Loucy (cell line): ENCODE data around the gene VPS16.

ENCODE experiments used
- EZH2phosphoT487 ChIP-seq: fragments of 200-600 bp; IDR thresholded peaks from 2 replicates; pipeline ENCODE4 v1.6.1; 2018; ENCODE audit warnings: antibody characterized with exemption, mild to moderate bottlenecking, moderate library complexity, borderline replicate concordance
- TF ChIP-seq, protein P1 (sequence below): fragments of 200-600 bp; sonication (generic); conservative IDR thresholded peaks from 2 replicates; pipeline ENCODE4 v1.5.1; 2014; ENCODE audit warnings: mild to moderate bottlenecking, antibody characterized with exemption, low read length

DNA sequence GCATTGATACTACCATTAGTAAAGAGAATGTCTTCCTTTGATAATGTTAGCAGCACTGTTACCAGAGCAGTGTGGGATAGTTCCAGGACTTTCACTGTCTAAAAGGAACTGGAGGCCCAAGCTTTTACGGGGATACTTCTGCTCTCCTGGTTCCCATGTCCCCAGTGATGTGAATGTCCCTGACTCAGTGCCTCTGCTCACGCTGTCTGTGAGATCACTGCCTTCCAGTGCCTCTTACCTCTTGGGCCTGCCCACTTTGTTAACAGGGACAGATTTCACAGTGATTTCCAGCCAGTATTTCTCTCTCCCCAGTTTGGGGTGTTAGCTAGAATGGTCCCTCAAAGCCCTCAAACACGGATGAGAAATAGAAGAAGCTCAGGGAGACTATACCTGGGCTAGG is 47.2 kb downstream of the VPS16 start:
- TF ChIP-seq, protein P1, sequence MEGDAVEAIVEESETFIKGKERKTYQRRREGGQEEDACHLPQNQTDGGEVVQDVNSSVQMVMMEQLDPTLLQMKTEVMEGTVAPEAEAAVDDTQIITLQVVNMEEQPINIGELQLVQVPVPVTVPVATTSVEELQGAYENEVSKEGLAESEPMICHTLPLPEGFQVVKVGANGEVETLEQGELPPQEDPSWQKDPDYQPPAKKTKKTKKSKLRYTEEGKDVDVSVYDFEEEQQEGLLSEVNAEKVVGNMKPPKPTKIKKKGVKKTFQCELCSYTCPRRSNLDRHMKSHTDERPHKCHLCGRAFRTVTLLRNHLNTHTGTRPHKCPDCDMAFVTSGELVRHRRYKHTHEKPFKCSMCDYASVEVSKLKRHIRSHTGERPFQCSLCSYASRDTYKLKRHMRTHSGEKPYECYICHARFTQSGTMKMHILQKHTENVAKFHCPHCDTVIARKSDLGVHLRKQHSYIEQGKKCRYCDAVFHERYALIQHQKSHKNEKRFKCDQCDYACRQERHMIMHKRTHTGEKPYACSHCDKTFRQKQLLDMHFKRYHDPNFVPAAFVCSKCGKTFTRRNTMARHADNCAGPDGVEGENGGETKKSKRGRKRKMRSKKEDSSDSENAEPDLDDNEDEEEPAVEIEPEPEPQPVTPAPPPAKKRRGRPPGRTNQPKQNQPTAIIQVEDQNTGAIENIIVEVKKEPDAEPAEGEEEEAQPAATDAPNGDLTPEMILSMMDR, result no peak
- TF ChIP-seq EZH2phosphoT487, result no peak
